HG03135 (cell line): ENCODE data around the gene KLHL36.

ENCODE experiments used
- ATAC-seq: cut with Tn5 transposase; IDR thresholded peaks from one replicate; pipeline ENCODE4 v1.9.1; 2021; ENCODE audit warnings: mild to moderate bottlenecking, moderate library complexity; ENCODE audit not compliant: unreplicated experiment

The KLHL36 gene

DNA sequence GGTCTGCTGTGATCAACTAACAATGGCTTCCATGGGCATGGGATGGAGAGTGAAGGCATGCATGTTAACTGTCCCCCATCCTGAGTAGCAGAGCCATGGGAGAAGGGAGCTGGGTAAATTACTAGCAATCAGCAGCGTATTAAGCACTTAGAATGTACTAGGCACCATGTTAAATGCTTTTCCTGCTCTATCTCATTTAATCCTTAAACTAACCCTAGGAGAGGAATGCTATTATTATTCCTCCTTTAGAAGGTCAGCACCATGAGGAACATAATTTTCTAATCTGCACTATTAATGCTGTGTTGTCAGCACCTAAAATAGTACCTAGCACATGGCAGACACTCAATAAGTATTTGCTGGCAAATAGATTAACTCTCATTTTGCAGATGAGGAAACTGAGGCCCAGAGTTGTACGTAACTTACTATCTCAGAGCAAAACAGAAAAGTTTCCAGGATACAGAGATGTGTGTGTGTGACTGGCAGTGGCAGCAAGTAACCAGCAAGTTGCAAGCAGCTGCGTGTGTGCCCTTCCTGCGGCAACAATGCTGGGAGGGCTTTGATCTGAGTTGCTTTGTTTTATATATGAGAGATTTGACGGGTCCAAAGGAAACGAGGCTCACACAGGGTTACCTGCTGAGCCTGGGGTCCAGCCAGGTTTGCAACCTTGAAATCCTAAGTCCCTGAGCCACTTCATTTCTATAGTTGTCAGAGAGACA lies 6.5 kb upstream of the KLHL36 start:
- ATAC-seq, result no peak

DNA sequence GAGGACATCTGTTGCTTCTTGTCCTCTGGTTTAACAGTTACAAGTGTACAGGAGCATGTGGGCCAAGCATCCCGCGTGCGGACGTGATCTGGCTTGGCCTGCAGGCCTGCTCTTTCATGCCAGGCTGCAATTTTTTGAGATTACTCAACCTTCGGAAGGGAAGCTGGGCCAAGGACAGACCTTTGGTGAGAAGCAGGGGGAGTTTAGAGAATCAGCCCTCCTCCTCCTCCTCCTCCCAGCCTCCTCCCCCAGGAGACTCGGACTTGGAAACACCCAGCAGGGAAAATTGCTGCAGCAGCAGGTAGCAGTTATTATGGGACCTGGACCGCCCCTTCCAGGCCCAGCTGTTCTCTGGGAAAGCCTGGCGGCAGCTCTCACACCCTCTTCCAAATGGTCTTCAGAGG lies 5.1 kb upstream of the KLHL36 start:
- no peak for ATAC-seq

DNA sequence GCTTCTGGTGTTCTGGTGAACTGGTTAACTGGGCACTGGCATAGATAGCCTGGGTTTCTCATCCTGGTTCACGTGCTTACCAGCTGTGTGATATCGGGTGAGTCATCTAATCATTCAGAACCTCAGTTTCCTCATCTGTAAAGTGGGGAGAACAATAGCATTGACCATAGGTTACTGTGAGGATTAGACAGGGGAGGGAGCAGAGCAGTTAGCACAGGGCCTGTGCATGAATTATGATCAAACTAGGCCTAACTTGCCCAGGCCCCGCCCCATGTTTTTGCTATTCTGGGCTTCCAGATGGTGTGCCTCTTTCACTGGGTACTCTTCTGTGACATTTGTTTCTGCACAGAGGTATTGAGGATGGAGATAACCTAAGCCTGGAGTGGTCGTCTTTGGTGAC lies 4.6 kb upstream of the KLHL36 start:
- no peak for ATAC-seq

DNA sequence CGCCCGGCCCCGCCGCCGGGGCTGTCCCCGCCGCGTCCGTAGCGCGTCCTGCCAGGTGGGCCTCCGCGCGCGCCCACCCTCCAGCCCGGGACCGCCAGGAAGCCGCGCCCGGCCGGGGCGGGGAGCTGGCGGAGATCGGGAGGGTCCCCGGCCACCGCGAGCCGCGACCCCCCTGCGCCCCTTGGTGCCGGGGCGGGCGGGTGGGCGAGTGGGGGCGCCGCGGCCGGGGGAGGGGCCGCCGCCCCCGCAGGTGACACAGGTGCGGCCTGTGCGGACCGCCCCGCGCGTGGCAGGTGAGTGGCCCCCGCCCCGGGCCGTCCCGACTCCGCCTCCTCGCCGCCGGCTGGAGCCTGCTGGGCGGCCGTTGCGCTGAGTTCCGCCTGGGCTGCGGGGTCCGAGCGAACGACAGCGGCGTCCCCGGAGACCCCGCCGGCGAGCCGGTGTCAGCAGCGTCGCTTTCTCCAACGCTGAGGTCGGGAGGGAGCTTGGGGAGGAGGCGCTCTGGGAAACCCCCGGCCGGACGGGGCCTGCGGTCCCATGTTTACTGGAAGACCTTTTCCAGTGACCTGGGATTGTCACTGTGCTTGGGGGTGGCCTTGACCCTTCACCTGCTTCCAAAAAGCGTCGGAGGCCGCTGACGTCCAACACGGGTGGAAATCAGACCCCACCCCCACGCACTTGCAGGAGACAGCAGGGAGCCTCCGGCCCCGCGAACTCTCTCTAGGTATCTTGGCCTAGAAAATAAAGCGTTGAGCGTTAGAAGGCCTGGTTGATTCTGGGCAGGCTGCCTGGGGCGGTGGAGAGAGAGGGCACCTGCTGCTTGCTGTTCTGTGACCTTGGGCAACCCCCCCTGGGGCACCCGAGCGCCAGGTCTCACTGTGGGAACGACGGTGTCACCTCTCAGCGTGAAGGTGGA lies 542 bp downstream of the KLHL36 start:
- peak; percentile 68 for ATAC-seq

DNA sequence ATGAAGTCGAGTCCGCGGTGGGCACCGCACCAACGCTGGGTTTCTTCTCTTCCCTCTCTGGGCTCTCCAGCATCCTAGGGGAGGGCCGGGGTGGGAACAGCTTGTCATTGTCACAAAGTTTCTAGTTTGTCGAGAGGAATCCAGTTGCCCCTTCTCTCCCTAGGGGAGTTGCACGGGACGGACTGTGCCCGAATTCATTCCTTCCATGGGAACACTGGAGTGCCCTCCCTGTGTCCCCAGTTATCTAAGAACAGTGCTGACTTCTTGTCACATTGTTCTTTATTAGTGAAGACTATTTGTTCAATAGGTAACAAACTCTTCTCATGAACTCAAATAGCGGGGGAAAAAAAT lies 1.2 kb downstream of the KLHL36 start:
- ATAC-seq, result no peak

DNA sequence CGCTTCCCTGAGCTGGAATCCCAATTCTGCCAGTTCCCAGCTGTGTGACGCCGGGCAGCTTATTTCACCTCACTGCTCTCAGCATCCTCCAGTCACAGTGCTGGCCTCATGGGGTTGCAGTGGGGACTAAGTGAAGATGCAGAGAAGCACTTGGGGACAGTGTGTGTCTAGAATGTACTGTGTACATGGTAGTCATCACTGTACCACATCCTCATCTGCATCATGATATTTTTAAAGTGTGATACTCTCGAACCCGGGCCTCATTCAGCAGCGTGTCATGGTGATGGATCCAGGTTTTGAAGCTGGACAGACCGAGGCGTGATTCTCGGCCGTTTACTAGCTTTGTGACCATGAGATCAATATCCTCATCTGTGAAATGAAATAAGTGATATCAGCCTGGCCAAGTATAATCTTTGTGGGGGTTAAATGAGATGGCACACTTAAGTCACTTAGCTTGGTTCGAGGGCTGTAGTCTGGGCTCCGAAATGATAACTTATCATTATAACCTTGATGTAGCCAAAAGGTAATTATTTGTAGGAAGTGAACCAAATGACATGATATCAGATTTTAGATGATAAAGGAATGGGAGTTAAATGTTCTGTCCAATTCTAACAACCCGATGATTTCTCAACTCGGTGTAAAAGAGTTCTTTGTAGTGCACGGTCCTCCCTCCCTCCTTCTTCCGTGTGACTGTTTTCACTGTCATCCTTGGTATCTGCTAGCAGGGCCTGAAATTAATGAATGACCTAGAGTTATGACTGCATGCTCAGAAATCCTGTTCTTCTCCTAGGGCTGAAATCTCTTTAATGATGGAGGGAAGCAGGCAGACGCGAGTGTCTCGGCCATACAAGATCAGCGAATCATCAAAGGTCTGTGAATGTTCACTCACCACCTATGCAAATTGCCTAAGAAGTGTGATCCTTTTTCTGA lies 2.0 kb downstream of the KLHL36 start:
- ATAC-seq, result no peak

DNA sequence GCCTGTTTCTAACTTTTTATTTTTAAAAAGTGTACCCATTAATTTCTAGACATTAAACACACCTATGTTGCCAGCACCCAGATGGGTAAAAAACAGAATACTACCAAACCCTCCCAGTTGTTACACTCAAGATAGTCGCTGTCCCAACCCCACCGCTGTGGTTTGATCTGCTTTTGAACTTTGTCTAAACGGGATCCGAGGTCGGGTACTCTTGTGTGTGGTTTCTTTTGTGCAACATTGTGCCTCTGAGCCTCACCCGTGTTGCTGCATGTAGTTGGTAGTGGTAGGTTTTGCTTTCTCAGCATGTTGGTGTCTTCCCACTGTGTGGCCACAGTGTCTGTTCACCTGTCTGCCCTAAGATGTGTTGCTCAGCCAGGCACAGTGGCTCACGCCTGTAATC lies 4.3 kb downstream of the KLHL36 start:
- ATAC-seq, result no peak

DNA sequence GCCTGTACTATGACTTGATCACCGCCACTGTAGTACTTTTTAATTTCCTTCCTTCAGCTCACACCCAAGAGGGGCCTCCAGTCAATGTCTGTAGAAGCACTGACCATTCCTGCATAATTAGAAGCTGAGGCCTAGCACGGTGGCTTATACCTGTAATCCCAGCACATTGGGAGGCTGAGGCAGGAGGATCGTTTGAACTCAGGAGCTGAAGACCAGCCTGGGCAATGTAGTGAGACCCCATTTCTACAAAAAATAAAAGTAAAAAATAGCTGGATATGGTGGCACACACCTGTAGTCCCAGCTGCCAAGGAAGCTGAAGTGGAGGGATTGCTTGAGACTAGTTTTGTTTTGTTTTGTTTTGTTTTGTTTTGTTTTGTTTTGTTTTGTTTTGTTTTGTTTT lies 5.9 kb downstream of the KLHL36 start:
- no peak for ATAC-seq

DNA sequence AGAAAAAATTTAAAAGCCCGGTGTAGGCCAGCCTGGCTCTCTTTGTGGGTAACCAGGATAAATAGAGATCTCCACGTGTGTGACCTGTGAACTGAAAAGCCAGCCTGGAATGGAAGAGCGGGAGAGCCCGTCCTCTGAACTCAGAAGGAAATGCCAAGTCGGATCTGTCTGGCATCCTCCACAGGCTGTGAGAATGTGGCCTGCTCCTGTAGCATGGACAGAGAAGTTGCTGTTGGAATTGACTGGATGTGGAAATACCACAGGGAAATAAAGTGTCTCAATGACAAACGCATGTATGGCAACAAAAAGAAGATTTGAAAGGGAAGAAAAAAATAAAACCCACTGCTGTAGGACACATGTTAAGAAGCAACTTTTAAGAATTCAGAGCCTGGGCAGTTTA lies 6.7 kb downstream of the KLHL36 start:
- no peak for ATAC-seq

DNA sequence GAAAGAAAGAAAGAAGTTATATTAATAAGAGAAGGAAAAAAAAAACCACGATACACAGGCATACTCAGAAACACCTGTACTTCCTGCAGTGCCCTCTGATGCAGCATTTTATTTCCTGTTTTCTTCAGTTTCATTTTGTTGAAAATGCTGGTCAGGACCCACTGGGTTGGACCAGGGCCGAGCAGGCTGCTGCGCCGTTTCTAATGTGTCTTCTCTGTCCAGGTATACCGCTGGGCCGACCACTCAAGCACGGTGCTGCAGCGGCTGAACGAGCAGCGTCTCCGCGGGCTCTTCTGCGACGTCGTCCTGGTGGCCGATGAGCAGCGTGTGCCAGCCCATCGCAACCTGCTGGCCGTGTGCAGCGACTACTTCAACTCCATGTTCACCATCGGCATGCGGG lies 8.3 kb downstream of the KLHL36 start:
- no peak for ATAC-seq

DNA sequence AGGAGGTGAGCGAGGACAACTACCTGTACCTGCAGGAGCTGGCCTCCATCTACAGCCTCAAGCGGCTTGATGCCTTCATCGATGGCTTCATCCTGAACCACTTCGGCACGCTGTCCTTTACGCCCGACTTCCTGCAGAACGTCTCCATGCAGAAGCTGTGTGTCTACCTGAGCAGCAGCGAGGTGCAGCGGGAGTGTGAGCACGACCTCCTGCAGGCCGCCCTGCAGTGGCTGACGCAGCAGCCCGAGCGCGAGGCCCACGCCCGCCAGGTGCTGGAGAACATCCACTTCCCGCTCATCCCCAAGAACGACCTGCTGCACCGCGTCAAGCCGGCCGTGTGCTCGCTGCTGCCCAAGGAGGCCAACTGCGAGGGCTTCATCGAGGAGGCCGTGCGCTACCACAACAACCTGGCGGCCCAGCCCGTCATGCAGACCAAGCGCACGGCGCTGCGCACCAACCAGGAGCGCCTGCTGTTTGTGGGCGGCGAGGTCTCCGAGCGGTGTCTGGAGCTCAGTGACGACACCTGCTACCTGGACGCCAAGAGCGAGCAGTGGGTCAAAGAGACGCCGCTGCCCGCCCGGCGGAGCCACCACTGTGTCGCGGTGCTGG lies 9.0 kb downstream of the KLHL36 start:
- no peak for ATAC-seq

DNA sequence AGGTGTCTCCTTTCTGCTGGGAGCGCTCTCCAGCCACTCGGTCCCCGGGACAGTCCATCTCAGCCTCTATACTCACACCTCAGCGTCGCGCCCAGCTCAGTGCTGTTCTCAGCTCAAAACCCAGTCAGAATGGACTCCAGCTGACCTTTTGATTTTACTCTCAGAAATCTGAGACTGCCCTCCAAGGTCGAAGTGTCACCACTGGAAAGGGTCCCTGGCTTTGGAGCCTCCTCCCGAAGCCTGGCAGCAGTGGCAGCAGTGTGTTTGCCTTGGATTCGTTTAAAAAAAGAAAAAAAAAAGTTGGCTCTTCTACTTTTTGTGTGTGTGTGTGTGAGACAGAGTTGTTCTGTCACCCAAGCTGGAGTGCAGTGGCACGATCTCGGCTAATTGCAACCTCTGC lies 10.4 kb downstream of the KLHL36 start:
- ATAC-seq, result no peak

DNA sequence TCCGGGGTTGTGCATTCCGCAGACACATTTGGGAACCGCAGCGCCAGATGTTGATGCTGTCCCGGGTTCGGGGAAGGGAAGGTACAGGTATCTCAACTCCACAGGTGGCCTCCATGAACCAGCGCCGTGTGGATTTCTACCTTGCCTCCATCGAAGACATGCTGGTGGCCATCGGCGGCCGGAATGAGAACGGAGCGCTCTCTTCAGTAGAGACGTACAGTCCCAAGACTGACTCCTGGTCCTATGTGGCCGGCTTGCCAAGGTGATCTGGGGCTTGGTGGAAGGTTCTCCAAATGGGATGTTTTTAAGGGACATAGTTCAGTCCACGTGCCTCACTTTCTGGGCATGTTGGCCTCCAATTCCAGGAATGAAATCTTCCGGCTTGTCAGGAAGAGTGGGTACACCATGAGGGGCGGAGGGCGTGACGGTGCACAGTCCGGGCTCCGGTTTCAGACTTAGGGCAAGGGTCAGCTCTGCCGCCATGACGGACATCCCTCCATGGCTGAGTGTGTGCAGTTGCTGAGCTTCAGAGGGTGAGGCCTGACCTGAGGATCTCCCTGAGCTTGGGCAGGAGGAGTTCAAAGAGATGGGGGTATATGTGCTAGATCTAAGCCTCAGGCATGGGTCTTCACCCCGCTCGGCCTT lies 11.5 kb downstream of the KLHL36 start:
- no peak for ATAC-seq

DNA sequence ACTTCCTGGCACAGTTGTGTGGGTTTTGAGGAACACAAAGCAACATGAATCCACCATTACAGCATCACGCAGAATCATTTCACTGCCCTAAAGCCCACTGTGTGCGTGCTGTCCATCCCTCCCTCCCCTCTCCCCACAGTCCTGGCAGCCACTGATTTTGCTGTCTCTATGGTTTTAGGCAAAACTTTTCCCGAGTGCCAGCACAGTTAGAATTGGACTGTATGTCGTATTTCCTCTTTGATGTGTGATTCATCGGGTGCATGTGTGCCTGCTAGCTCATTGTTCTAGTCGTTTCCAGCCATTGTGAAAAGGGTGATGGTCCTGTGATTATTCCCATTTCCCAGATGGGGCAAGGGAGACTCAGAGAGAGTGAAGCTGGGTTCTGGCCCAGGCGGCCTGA lies 12.7 kb downstream of the KLHL36 start:
- no peak for ATAC-seq

DNA sequence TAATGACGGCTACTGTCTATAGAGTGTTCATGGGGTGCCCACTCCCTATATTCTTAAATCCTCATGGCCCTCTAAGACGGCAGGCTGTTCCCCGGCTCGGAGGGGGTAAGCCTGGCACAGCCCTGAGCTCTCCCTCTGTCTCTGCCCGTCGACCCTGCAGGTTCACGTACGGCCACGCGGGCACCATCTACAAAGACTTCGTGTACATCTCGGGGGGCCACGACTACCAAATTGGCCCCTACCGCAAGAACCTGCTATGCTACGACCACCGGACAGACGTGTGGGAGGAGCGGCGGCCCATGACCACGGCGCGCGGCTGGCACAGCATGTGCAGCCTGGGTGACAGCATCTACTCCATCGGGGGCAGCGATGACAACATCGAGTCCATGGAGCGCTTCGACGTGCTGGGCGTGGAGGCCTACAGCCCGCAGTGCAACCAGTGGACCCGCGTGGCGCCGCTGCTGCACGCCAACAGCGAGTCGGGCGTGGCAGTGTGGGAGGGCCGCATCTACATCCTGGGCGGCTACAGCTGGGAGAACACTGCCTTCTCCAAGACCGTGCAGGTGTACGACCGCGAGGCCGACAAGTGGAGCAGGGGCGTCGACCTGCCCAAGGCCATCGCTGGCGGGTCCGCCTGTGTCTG lies 13.2 kb downstream of the KLHL36 start:
- no peak for ATAC-seq

DNA sequence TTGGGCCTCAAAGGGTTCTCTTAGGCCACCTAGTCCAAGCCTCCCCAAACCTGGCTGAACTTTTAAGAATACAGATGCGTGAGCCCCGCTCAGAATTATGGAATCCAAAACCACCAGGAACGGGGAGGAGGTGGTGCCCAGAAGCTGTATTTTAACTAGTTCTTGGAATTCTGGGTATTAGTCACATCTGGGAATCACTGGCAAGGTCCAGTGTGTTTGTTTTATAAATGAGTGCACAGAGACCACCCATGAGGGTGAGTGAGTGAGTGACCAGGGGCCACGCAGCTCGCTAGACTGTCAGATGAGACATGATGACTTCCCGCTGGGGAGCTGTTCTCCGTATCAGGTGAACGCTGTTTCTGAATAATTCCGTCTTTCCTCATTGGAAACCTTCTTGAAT lies 14.2 kb downstream of the KLHL36 start:
- no peak for ATAC-seq

DNA sequence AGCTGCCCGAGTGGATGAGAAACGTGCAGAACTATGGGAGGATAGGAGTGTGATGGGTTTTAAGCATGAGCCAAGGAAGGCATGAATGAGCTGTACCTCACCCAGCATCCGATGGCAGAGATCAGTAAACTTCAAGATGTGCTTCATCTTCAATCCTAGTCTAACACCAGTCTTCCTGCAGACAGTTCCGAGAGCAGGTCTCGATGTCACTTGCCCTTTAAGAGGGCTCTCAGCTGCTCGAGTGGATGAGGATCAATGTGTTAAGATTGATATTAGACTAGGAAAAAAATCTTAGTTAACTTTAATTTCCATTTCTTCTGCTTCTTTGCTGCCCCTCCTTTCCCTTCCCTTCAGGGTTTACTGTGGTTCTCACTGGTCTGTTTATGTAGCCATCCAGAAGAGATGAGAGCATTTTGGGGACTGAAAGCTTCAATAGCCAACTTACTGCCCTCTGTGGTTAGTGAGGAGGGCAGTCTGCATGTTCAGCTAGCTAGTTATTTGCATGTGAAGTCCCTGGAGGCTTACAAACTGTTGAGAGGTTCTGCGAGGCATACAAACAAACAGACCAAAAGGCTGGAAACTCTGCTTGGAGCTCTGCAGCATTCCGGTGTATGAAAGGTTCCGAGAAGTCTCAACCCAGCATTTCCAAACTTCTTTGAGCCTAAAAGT lies 15.3 kb downstream of the KLHL36 start:
- ATAC-seq, result peak; percentile 82

DNA sequence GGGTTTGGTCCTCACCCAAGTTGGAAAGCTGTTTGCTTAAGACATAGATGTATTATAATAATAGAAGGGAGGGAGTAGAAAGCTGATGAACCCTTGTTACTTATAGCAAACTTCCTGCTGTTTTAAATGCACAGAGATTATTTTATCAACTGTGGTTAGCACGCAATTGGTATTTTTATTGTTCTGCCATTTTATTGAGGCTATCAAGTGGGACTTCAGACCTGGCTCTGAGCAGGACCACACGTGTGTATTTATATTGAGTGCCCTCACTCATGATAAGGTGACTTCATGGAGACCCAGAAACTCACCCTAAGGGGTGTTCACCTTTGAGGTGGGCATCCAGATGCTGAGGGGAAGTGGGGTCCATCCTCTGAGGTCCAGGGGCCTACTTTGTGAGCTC lies 17.0 kb downstream of the KLHL36 start:
- ATAC-seq, result no peak

DNA sequence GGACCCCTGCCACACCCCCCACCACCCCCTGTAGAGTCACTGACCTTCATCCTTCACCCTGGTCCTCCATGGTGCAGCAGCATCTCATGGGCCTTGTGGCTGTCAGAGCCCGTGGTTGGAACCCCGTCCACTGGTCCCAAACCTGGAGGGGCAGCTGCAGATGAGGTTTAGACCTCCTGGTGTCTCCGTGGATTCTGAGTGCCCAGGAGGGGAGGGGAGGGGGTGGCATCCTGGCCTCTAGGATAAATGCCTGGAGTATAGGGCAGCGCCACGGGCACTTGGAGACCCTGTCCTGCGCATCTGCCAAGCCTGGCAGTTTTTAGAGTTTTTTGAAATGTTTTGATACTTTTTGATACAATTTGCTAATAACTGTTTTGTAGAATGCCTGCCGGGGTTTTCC lies 17.5 kb downstream of the KLHL36 start:
- no peak for ATAC-seq
